PC-9 (cell line): ENCODE data around the gene PNKD.

Experiments used
- EZH2 ChIP-seq: fragments of 200-600 bp; sonication (generic); IDR thresholded peaks from 2 replicates; pipeline ENCODE4 v1.8.0; 2017; ENCODE audit warnings: antibody characterized with exemption, low read depth
- TF ChIP-seq, protein P1 (sequence below): fragments of 200-600 bp; sonication (generic); conservative IDR thresholded peaks from 2 replicates; pipeline ENCODE4 v1.6.1; 2017; ENCODE audit warnings: mixed run types, antibody characterized with exemption, mild to moderate bottlenecking, moderate library complexity

DNA sequence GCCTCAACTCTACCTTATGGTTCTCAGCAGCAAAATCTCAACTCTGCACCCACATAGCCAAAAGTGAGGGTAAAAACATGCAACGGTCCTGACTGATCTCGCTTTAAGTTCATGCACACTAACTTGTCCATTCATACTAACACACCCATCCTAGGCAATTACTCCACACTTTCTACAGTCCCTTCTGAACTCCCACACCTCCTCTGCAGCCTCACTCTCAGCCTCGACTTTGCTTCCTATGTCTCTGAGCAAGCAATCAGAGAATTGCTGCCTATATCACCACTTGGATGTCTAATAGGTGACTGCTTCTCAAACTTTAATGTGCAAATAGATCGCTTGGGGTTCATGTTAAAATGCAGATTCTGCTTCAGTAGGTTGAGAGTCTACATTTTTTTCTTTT, 29.8 kb downstream of the PNKD start:
- TF ChIP-seq EZH2 = no peak
- TF ChIP-seq, protein P1, sequence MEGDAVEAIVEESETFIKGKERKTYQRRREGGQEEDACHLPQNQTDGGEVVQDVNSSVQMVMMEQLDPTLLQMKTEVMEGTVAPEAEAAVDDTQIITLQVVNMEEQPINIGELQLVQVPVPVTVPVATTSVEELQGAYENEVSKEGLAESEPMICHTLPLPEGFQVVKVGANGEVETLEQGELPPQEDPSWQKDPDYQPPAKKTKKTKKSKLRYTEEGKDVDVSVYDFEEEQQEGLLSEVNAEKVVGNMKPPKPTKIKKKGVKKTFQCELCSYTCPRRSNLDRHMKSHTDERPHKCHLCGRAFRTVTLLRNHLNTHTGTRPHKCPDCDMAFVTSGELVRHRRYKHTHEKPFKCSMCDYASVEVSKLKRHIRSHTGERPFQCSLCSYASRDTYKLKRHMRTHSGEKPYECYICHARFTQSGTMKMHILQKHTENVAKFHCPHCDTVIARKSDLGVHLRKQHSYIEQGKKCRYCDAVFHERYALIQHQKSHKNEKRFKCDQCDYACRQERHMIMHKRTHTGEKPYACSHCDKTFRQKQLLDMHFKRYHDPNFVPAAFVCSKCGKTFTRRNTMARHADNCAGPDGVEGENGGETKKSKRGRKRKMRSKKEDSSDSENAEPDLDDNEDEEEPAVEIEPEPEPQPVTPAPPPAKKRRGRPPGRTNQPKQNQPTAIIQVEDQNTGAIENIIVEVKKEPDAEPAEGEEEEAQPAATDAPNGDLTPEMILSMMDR = no peak
